HepG2 (cell line): ENCODE data around the gene GNG3. TPM values are rescaled to one million over a fixed set of nuclear protein-coding genes. Genes with fewer than 3 reads are reported as not detected.

Experiments
- ATAC-seq: fragments of 200-7000 bp; cut with Tn5 transposase; 3 replicates; pipeline ENCODE4 v1.9.1; 2020; ENCODE audit warnings: mild to moderate bottlenecking, moderate library complexity
- BruUV-seq: library from RNA; stranded (reverse); fragments of 400-500 nt; replicated peaks from 2 replicates; lab custom pipeline; 2021; lab: Mats Ljungman, UMichigan
- CTCF ChIA-PET: fragments of 300-600 bp; formaldehyde crosslinking; extraction: SDS; loops from one replicate; lab custom pipeline; 2021; ENCODE audit warnings: low total read pairs, inconsistent platforms, low intra/inter-chr PET ratio; lab: Yijun Ruan, JAX
- POLR2A ChIA-PET: fragments of 350-600 bp; sonication (Branson Sonifier 250); formaldehyde crosslinking; loops from one replicate; lab custom pipeline; 2020; ENCODE audit warnings: antibody characterized with exemption, inconsistent platforms; lab: Yijun Ruan, JAX
- DNase-seq: peaks from one replicate; pipeline ENCODE4 v3.0.0-alpha.2; 2015; ENCODE audit warnings: low spot score
- FAIRE-seq: peaks from 3 replicates; lab custom pipeline; 2011; peaks lifted over from hg19 to GRCh38; lab: Jason Lieb, UNC
- H2AFZ ChIP-seq: one replicate; pipeline ENCODE4 v1.6.1; 2011; ENCODE audit warnings: low read length, inconsistent platforms
- H3K27ac ChIP-seq: fragments of 300-600 bp; 3 replicates; pipeline ENCODE4 v1.8.0; 2011; ENCODE audit warnings: mixed run types, mild to moderate bottlenecking, mixed read lengths, low read length, inconsistent platforms; ENCODE audit not compliant: insufficient read depth; ENCODE audit errors: extremely low read length
- H3K27me3 ChIP-seq, 2 experiments: fragments of 200-600 bp in 1 of 2; 2 replicates in 1 of 2; 3 replicates in 1 of 2; pipeline versions ENCODE4 v1.6.0 to v1.8.0; 2011; ENCODE audit warnings: low read length in 2 of 2, mild to moderate bottlenecking in 2 of 2, moderate library complexity in 2 of 2, inconsistent platforms in 1 of 2; ENCODE audit not compliant: insufficient read depth in 2 of 2, control insufficient read depth in 1 of 2
- H3K36me3 ChIP-seq, 2 experiments: fragments of 200-600 bp in 1 of 2; replicated peaks in 1 of 2; 2 replicates in 1 of 2; 3 replicates in 1 of 2; pipeline versions ENCODE4 v1.5.1 to v1.8.0; 2011; ENCODE audit warnings: low read length in 2 of 2, inconsistent platforms in 1 of 2; ENCODE audit not compliant: insufficient read depth in 2 of 2, control insufficient read depth in 1 of 2
- H3K4me1 ChIP-seq: 2 replicates; pipeline ENCODE4 v1.5.1; 2012; ENCODE audit warnings: low read length, inconsistent platforms; ENCODE audit not compliant: insufficient read depth
- H3K4me2 ChIP-seq: 2 replicates; pipeline ENCODE4 v1.6.0; 2011; ENCODE audit warnings: low read depth, low read length, inconsistent platforms
- H3K4me3 ChIP-seq, 3 experiments: fragments of 200-600 bp in 1 of 3; sonication (generic), shearing (Covaris generic) in 1 of 3; replicated peaks in 1 of 3; 2 replicates each; pipeline ENCODE4 v1.5.1; 2011 to 2016; ENCODE audit warnings: low read length in 3 of 3, inconsistent platforms in 2 of 3, low read depth in 2 of 3, mild to moderate bottlenecking in 2 of 3, control low read depth in 1 of 3, mixed read lengths in 1 of 3; ENCODE audit not compliant: insufficient read depth in 1 of 3
- H3K79me2 ChIP-seq: one replicate; pipeline ENCODE4 v1.6.1; 2011; ENCODE audit warnings: low read length, inconsistent platforms; ENCODE audit not compliant: insufficient read depth
- H3K9ac ChIP-seq: 2 replicates; pipeline ENCODE4 v1.6.0; 2011; ENCODE audit warnings: mild to moderate bottlenecking, low read depth, low read length, inconsistent platforms; ENCODE audit not compliant: insufficient read depth
- H3K9me3 ChIP-seq: 2 replicates; pipeline ENCODE4 v1.5.1; 2012; ENCODE audit warnings: mild to moderate bottlenecking, low read length
- H4K20me1 ChIP-seq: 2 replicates; pipeline ENCODE4 v1.6.0; 2011; ENCODE audit warnings: inconsistent platforms, mild to moderate bottlenecking, low read length, moderate library complexity; ENCODE audit not compliant: insufficient read depth
- ARHGAP35 ChIP-seq: sonication (generic); formaldehyde crosslinking; IDR thresholded peaks from 2 replicates; pipeline ENCODE4 v1.9.0; 2022; ENCODE audit warnings: mild to moderate bottlenecking, inconsistent platforms, moderate library complexity, missing genetic modification reagents, borderline replicate concordance
- CSRNP1 ChIP-seq: sonication (generic); formaldehyde crosslinking; IDR thresholded peaks from 2 replicates; pipeline ENCODE4 v1.8.1; 2023; ENCODE audit warnings: mild to moderate bottlenecking, missing genetic modification reagents
- FOXA3 ChIP-seq: IDR thresholded peaks from 2 replicates; pipeline ENCODE4 v1.6.1; 2016; ENCODE audit warnings: missing genetic modification reagents, missing compliant biosample characterization
- MTERF4 ChIP-seq: sonication (generic); formaldehyde crosslinking; IDR thresholded peaks from 2 replicates; pipeline ENCODE4 v1.8.0; 2023; ENCODE audit warnings: mild to moderate bottlenecking, missing genetic modification reagents
- SRSF9 ChIP-seq: fragments of 200-400 bp; formaldehyde crosslinking; IDR thresholded peaks from 2 replicates; pipeline ENCODE4 v1.6.1; 2018; ENCODE audit warnings: borderline replicate concordance, mild to moderate bottlenecking, low read depth, low read length; ENCODE audit not compliant: insufficient read depth, poor library complexity, severe bottlenecking
- TBL1XR1 ChIP-seq: fragments of 150-350 bp; IDR thresholded peaks from 2 replicates; pipeline ENCODE4 v1.6.1; 2014; ENCODE audit warnings: borderline replicate concordance, low read length; ENCODE audit not compliant: partially characterized antibody
- XRCC5 ChIP-seq: fragments of 200-400 bp; formaldehyde crosslinking; optimal IDR thresholded peaks from 2 replicates; pipeline ENCODE3; 2017; ENCODE audit warnings: mild to moderate bottlenecking, low read length
- ZBTB49 ChIP-seq: sonication (generic); formaldehyde crosslinking; IDR thresholded peaks from 2 replicates; pipeline ENCODE4 v1.4.0; 2020; ENCODE audit warnings: missing genetic modification reagents, borderline replicate concordance
- ZNF235 ChIP-seq: sonication (generic); formaldehyde crosslinking; IDR thresholded peaks from 2 replicates; pipeline ENCODE4 v1.8.1; 2023; ENCODE audit warnings: mild to moderate bottlenecking, missing genetic modification reagents, borderline replicate concordance
- ZNF251 ChIP-seq: sonication (generic); formaldehyde crosslinking; IDR thresholded peaks from 2 replicates; pipeline ENCODE4 v1.9.0; 2021; ENCODE audit warnings: mild to moderate bottlenecking, missing genetic modification reagents
- ZNF335 ChIP-seq: sonication (generic); formaldehyde crosslinking; IDR thresholded peaks from 2 replicates; pipeline ENCODE4 v1.4.0; 2020; ENCODE audit warnings: missing genetic modification reagents
- ZSCAN31 ChIP-seq: sonication (generic); formaldehyde crosslinking; IDR thresholded peaks from 2 replicates; pipeline ENCODE4 v1.5.0; 2020; ENCODE audit warnings: low read depth, mild to moderate bottlenecking, missing genetic modification reagents
- WGBS: methylation state at CpG from one replicate; pipeline ENCODE4 v1.1.6; 2017; ENCODE audit warnings: low lambda C conversion rate; 5-methylcytosine and 5-hydroxymethylcytosine counted together
- in situ Hi-C: cut with HindIII; loops from 2 replicates; pipeline ENCODE4 v1.10.0; 2017; ENCODE audit warnings: low pct_unique_long_range_greater_than_20kb; ENCODE audit not compliant: extremely low pct_ligation_motif_present
- intact Hi-C: fragments of 100-400 bp; cut with micrococcal nuclease; formaldehyde crosslinking; loops from one replicate; pipeline ENCODE4 v1.10.0; 2022; ENCODE audit not compliant: unreplicated experiment
- polyA plus RNA-seq, 8 experiments: library from polyadenylated mRNA; depleted of rRNA in 3 of 8; stranded (reverse) in 7 of 8; unstranded in 1 of 8; fragments of >200 nt; fragmentation: Illumina TruSeq in 4 of 8; extraction: Trizol in 4 of 8; gene quantifications; 2 replicates each; pipeline versions ENCODE4 v1.2.1 to v1.2.3, GENCODE V29; 2011 to 2016; ENCODE audit warnings: low read depth in 4 of 8, missing spikeins in 1 of 8, mixed read lengths in 1 of 8; ENCODE audit not compliant: insufficient read depth in 1 of 8
- total RNA-seq, 5 experiments: library from RNA; depleted of rRNA; stranded (reverse); fragments of >200 nt; fragmentation: Illumina TruSeq; extraction: Trizol; gene quantifications; 2 replicates each; pipeline ENCODE4 v1.2.3, GENCODE V29; 2016; ENCODE audit warnings: low read depth in 1 of 5
- TF ChIP-seq, protein P1 (sequence below): IDR thresholded peaks from 2 replicates; pipeline ENCODE4 v1.6.1; 2016; ENCODE audit warnings: mild to moderate bottlenecking

Gene GNG3
- total and polyA plus RNA-seq, 2 of the 13 experiments (the other 11 are each of a cell fraction or from before 2014, with no cell fraction given) = not detected

GRCh38 chr11:62682518-62682917 is 25.0 kb upstream of the GNG3 start (continued):
- TF ChIP-seq CSRNP1 (CRISPR knock-in tag) = no peak
- TF ChIP-seq, all 625 proteins: peak for 0

GRCh38 chr11:62687508-62688396 is 19.7 kb upstream of the GNG3 start:
- WGBS = 97% methylated on average over 29 of the region's 74 CpGs
- ChIA-PET POLR2A (no interaction called here), CTCF (no interaction called here)
- intact Hi-C loops (no loop called here), in situ Hi-C loops (no loop called here)
- no TSS peak for BruUV-seq
- H4K20me1 ChIP-seq = no peaks in the 10 kb centered on the region
- H3K4me3 ChIP-seq = no peak overlapping the region
- no peak overlapping the region for H3K9ac ChIP-seq
- H3K9me3 ChIP-seq = no peaks in the 10 kb centered on the region
- ATAC-seq (peak; percentile 13; the same call in 2 of the 3 replicates), DNase-seq (no peak), FAIRE-seq (no peak)
- H3K4me2 ChIP-seq = no peak overlapping the region
- H3K79me2 ChIP-seq = no peaks in the 10 kb centered on the region
- H3K27me3 ChIP-seq = no peaks in the 10 kb centered on the region
- peaks cover 15 to 26% of the 10 kb centered on the region in 2 experiments for H3K36me3 ChIP-seq
- no peak overlapping the region for H2AFZ ChIP-seq
- no peaks in the 10 kb centered on the region for H3K4me1 ChIP-seq
- H3K27ac ChIP-seq = no peak overlapping the region
- TF ChIP-seq, protein P1, sequence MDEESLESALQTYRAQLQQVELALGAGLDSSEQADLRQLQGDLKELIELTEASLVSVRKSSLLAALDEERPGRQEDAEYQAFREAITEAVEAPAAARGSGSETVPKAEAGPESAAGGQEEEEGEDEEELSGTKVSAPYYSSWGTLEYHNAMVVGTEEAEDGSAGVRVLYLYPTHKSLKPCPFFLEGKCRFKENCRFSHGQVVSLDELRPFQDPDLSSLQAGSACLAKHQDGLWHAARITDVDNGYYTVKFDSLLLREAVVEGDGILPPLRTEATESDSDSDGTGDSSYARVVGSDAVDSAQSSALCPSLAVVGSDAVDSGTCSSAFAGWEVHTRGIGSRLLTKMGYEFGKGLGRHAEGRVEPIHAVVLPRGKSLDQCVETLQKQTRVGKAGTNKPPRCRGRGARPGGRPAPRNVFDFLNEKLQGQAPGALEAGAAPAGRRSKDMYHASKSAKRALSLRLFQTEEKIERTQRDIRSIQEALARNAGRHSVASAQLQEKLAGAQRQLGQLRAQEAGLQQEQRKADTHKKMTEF (CRISPR knock-in tag) = no peak
- TF ChIP-seq XRCC5 (no peak), FOXA3 (CRISPR knock-in tag) (no peak), MTERF4 (CRISPR knock-in tag) (no peak), ZNF235 (no peak), ZBTB49 (CRISPR knock-in tag) (no peak), SRSF9 (no peak), ZNF335 (no peak), ZNF251 (CRISPR knock-in tag) (no peak), TBL1XR1 (no peak), ARHGAP35 (CRISPR knock-in tag) (no peak), ZSCAN31 (CRISPR knock-in tag) (no peak)
